Activated CD8-positive, alpha-beta T cell treated with anti-CD3 and anti-CD28 coated beads for 36 hours (primary cell): ENCODE results near the gene ATF5. TPM values are rescaled to one million over a fixed set of nuclear protein-coding genes. Genes with fewer than 3 reads are reported as not detected.

ENCODE experiments used
- ATAC-seq: fragments of 200-7000 bp; cut with Tn5 transposase; one replicate; pipeline ENCODE4 v1.10.0; 2021; ENCODE audit warnings: mild to moderate bottlenecking, moderate library complexity
- CTCF ChIA-PET: fragments of 350-600 bp; sonication (Branson Sonifier 250); formaldehyde crosslinking; loops from one replicate; lab custom pipeline; 2021; ENCODE audit warnings: antibody characterized with exemption; lab: Charles Lee
- POLR2A ChIA-PET: fragments of 350-600 bp; sonication (Branson Sonifier 250); formaldehyde crosslinking; loops from one replicate; lab custom pipeline; 2021; ENCODE audit warnings: antibody characterized with exemption; lab: Charles Lee
- DNase-seq: peaks from one replicate; pipeline ENCODE4 v3.0.0-alpha.2; 2020
- H3K27ac Mint-ChIP-seq: one replicate; pipeline ENCODE4 v1.8.0; 2021; ENCODE audit warnings: mild to moderate bottlenecking, mixed read lengths
- H3K27me3 Mint-ChIP-seq: one replicate; pipeline ENCODE4 v1.8.0; 2021; ENCODE audit warnings: mixed read lengths
- H3K36me3 Mint-ChIP-seq: one replicate; pipeline ENCODE4 v1.8.0; 2021; ENCODE audit warnings: low read depth, mixed read lengths
- H3K4me1 Mint-ChIP-seq: one replicate; pipeline ENCODE4 v1.8.0; 2021; ENCODE audit warnings: low read depth, mixed read lengths
- H3K4me3 Mint-ChIP-seq: one replicate; pipeline ENCODE4 v1.8.0; 2021; ENCODE audit warnings: mild to moderate bottlenecking, moderate library complexity, mixed read lengths
- H3K9me3 Mint-ChIP-seq: one replicate; pipeline ENCODE4 v1.8.0; 2021; ENCODE audit warnings: mixed read lengths
- intact Hi-C: fragments of 100-400 bp; cut with micrococcal nuclease; formaldehyde crosslinking; loops from one replicate; pipeline ENCODE4 v1.10.0; 2022
- total RNA-seq, 2 experiments: library from RNA; stranded (reverse); gene quantifications; one replicate each; pipeline ENCODE4 v1.2.3, GENCODE V29; 2021
- TF ChIP-seq, protein P1 (sequence below): fragments of 200-600 bp; IDR thresholded peaks from one replicate; pipeline ENCODE4 v1.8.0; 2022; ENCODE audit warnings: antibody characterized with exemption, mild to moderate bottlenecking

ATF5 gene
- total RNA-seq, 2 experiments from 2014 or later = 11.8 TPM

DNA sequence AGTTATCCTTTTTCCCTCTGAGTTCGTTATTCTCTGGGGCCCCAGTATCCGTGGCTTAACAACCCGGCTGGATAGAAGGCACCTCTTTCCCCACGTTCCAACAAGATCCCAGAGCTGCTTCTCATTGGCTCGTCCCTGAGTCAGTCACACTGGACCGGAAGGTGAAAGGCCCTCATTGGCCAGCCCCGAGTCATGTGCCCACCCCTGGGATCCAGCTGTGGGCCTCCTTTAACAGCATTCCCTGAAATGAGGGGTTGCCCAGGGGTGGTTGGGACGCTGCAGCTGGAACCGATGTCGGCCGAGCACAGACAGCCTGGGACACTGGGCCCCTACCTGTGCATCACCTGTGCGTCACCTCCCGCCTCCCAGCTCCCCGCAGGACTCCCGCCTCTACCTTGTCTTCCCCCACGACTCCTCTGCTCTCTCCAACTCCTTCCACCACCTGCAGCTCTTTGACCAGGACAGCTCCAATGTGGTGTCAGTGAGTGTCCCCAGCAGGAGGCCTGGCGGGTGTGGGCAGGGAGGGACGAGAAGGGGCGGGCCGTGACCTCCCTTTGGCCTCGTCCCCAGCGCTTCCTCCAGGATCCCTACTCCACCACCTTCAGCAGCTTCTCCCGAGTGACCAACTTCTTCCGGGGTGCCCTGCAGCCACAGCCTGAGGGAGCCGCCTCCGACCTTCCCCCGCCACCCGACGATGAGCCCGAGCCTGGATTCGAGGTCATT, 47.2 kb upstream of the ATF5 start:
- TF ChIP-seq, protein P1, sequence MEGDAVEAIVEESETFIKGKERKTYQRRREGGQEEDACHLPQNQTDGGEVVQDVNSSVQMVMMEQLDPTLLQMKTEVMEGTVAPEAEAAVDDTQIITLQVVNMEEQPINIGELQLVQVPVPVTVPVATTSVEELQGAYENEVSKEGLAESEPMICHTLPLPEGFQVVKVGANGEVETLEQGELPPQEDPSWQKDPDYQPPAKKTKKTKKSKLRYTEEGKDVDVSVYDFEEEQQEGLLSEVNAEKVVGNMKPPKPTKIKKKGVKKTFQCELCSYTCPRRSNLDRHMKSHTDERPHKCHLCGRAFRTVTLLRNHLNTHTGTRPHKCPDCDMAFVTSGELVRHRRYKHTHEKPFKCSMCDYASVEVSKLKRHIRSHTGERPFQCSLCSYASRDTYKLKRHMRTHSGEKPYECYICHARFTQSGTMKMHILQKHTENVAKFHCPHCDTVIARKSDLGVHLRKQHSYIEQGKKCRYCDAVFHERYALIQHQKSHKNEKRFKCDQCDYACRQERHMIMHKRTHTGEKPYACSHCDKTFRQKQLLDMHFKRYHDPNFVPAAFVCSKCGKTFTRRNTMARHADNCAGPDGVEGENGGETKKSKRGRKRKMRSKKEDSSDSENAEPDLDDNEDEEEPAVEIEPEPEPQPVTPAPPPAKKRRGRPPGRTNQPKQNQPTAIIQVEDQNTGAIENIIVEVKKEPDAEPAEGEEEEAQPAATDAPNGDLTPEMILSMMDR = no peak
- intact Hi-C loops = no loop called here
- no peak for DNase-seq
- Mint-ChIP-seq H3K4me1 (peaks cover 12% of the 10 kb centered on the region), H3K9me3 (no peaks in the 10 kb centered on the region), H3K27me3 (no peaks in the 10 kb centered on the region), H3K4me3 (no peak overlapping the region), H3K36me3 (peaks cover 41% of the 10 kb centered on the region), H3K27ac (no peak overlapping the region)
- ATAC-seq = no peak
- POLR2A ChIA-PET = interaction anchor here (1.0 to 1.7 kb wide), 3 partner anchors 9 to 13 kb away, joined by 4 to 5 read pairs (median 4); no protein-coding TSS in a partner anchor
- CTCF ChIA-PET = interaction anchor here (0.7 to 2.1 kb wide), 2 partner anchors 9 to 32 kb away, joined by 3 to 10 read pairs; no protein-coding TSS in a partner anchor

DNA sequence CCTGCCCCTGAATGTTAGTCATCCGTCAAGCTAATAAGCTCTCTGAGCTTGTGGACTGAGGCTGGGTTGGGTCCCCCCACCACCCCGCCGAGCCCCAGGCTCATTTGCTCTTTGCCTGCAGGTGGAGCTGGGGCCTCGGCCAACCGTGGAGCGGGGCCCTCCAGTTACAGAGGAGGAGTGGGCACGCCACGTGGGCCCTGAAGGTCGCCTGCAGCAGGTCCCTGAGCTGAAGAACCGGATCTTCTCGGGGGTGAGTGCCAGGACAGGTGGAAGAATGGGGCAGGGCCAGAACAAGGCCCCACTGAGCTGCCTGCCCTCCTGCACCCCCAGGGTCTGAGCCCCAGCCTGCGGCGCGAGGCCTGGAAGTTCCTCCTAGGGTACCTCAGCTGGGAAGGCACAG, 46.4 kb upstream of the ATF5 start:
- intact Hi-C loops = no loop called here
- Mint-ChIP-seq H3K4me3 (no peak overlapping the region), H3K9me3 (no peaks in the 10 kb centered on the region), H3K27ac (no peak overlapping the region), H3K27me3 (no peaks in the 10 kb centered on the region), H3K36me3 (peaks cover 41% of the 10 kb centered on the region), H3K4me1 (peaks cover 12% of the 10 kb centered on the region)
- ChIA-PET CTCF (interaction anchor here (0.9 kb wide), 1 partner anchor 55 kb away, joined by 3 read pairs; no protein-coding TSS in a partner anchor), POLR2A (interaction anchor here (0.8 to 1.7 kb wide), 2 partner anchors 11 to 93 kb away, joined by 3 to 4 read pairs; no protein-coding TSS in a partner anchor)
- no peak for DNase-seq
- TF ChIP-seq, protein P1 = no peak
- ATAC-seq = no peak

GRCh38 chr19:49883094-49883493, 45.9 kb upstream of the ATF5 start:
- ATAC-seq = no peak
- TF ChIP-seq, protein P1 = no peak
- DNase-seq = no peak
- peaks cover 10% of the 10 kb centered on the region for H3K4me1 Mint-ChIP-seq
- ChIA-PET POLR2A (interaction anchor here (0.8 to 1.7 kb wide), 2 partner anchors 10 to 93 kb away, joined by 3 to 4 read pairs; no protein-coding TSS in a partner anchor), CTCF (interaction anchor here (0.9 kb wide), 1 partner anchor 55 kb away, joined by 3 read pairs; no protein-coding TSS in a partner anchor)
- no peaks in the 10 kb centered on the region for H3K27me3 Mint-ChIP-seq
- H3K27ac Mint-ChIP-seq = no peak overlapping the region
- intact Hi-C loops = no loop called here
- peaks cover 39% of the 10 kb centered on the region for H3K36me3 Mint-ChIP-seq
- H3K9me3 Mint-ChIP-seq = no peaks in the 10 kb centered on the region
- no peak overlapping the region for H3K4me3 Mint-ChIP-seq

GRCh38 chr19:49884109-49884508, 44.9 kb upstream of the ATF5 start:
- no peak overlapping the region for H3K4me3 Mint-ChIP-seq
- no peak overlapping the region for H3K27ac Mint-ChIP-seq
- CTCF ChIA-PET = no interaction called here
- TF ChIP-seq, protein P1 = no peak
- no peaks in the 10 kb centered on the region for H3K27me3 Mint-ChIP-seq
- ATAC-seq (no peak), DNase-seq (no peak)
- intact Hi-C loops = no loop called here
- no peaks in the 10 kb centered on the region for H3K9me3 Mint-ChIP-seq
- peaks cover 40% of the 10 kb centered on the region for H3K36me3 Mint-ChIP-seq
- POLR2A ChIA-PET = no interaction called here
- H3K4me1 Mint-ChIP-seq = peaks cover 2% of the 10 kb centered on the region

GRCh38 chr19:49884760-49885159, 44.2 kb upstream of the ATF5 start:
- H3K36me3 Mint-ChIP-seq = peaks cover 42% of the 10 kb centered on the region

More at GRCh38 chr19:49884760-49885159, 44.2 kb upstream of the ATF5 start:
- no peak for ATAC-seq
- TF ChIP-seq, protein P1 = no peak
- Mint-ChIP-seq H3K27ac (no peak overlapping the region), H3K4me3 (no peak overlapping the region), H3K4me1 (peaks cover 6% of the 10 kb centered on the region), H3K27me3 (no peaks in the 10 kb centered on the region), H3K9me3 (no peaks in the 10 kb centered on the region)
- CTCF ChIA-PET = no interaction called here
- POLR2A ChIA-PET = no interaction called here
- intact Hi-C loops = no loop called here
- no peak for DNase-seq
